ENCODE data around the gene B3GNT9.

Gene B3GNT9

GRCh38 chr16:67184995-67185650 lies 34.3 kb upstream of the B3GNT9 start:
- peak; percentile 98 for DNase-seq

GRCh38 chr16:67184453-67184994 lies 33.7 kb upstream of the B3GNT9 start:
- DNase-seq: no peak

- peak; percentile 98 for DNase-seq
These were observed 33.0 kb upstream of the B3GNT9 start, which contains the start of gene MATCAP1 for GRCh38 chr16:67183627-67184452. MATCAP1 (minus strand) TSS chr16:67183963; CDS start chr16:67180610, 3,353 bp downstream.

GRCh38 chr16:67183284-67183626 lies 32.5 kb upstream of the B3GNT9 start:
- no peak for DNase-seq

- DNase-seq: no peak
These were observed 31.5 kb upstream of the B3GNT9 start for GRCh38 chr16:67182288-67182687.

GRCh38 chr16:67181346-67181745 lies 30.5 kb upstream of the B3GNT9 start:
- no peak for DNase-seq

GRCh38 chr16:67180166-67180565 lies 29.4 kb upstream of the B3GNT9 start:
- no peak for DNase-seq

- DNase-seq: no peak
These were observed 28.8 kb upstream of the B3GNT9 start for GRCh38 chr16:67179421-67180080.

- DNase-seq: peak; percentile 89
These were observed 27.2 kb upstream of the B3GNT9 start for GRCh38 chr16:67177743-67178699.

GRCh38 chr16:67176662-67177061 lies 25.9 kb upstream of the B3GNT9 start:
- DNase-seq: no peak

- DNase-seq: peak; percentile 47
These were observed 24.0 kb upstream of the B3GNT9 start for GRCh38 chr16:67174706-67175231.

GRCh38 chr16:67173808-67174705 lies 23.3 kb upstream of the B3GNT9 start:
- peak; percentile 93 for DNase-seq

- no peak for DNase-seq
These were observed 22.5 kb upstream of the B3GNT9 start for GRCh38 chr16:67173323-67173722.

- DNase-seq: peak; percentile 72
These were observed 20.3 kb upstream of the B3GNT9 start for GRCh38 chr16:67170949-67171649.

- peak; percentile 96 for DNase-seq
These were observed 19.6 kb upstream of the B3GNT9 start, which contains the start of gene NOL3 for GRCh38 chr16:67170168-67170948. NOL3 (plus strand) TSS chr16:67170538.

GRCh38 chr16:67169642-67170167 lies 18.9 kb upstream of the B3GNT9 start:
- peak; percentile 87 for DNase-seq

- no peak for DNase-seq
These were observed 18.2 kb upstream of the B3GNT9 start for GRCh38 chr16:67169011-67169451.

GRCh38 chr16:67167588-67167987 lies 16.8 kb upstream of the B3GNT9 start:
- no peak for DNase-seq

GRCh38 chr16:67166598-67167168 lies 15.9 kb upstream of the B3GNT9 start:
- DNase-seq: no peak
